Non-pigmented ciliary epithelial cell (primary cell): Measurements from ENCODE around the gene BCL11B.
"Not testable (repeated sequence)": the region's sequence is repeated elsewhere in the genome, so short reads cannot be mapped to it uniquely, and the experiment has no call there.

Source experiments
- DNase-seq: peaks from one replicate; pipeline ENCODE4 v3.0.0-alpha.2; 2010; ENCODE audit warnings: low read depth

The BCL11B gene

GRCh38 chr14:99239661-99240092, 32.3 kb downstream of the BCL11B start:
- DNase-seq = no peak

- DNase-seq = no peak
Measured at GRCh38 chr14:99238216-99238615, 33.8 kb downstream of the BCL11B start.

- DNase-seq = no peak
Measured at GRCh38 chr14:99237288-99237687, 34.7 kb downstream of the BCL11B start.

GRCh38 chr14:99236386-99237138, 35.4 kb downstream of the BCL11B start:
- DNase-seq = no peak

GRCh38 chr14:99235582-99236320, 36.2 kb downstream of the BCL11B start:
- DNase-seq = no peak

GRCh38 chr14:99234961-99235571, 36.9 kb downstream of the BCL11B start:
- DNase-seq = no peak

GRCh38 chr14:99234355-99234754, 37.6 kb downstream of the BCL11B start:
- no peak for DNase-seq

- DNase-seq = no peak
Measured at GRCh38 chr14:99233222-99234035, 38.6 kb downstream of the BCL11B start.

- no peak for DNase-seq
Measured at GRCh38 chr14:99232714-99233214, 39.2 kb downstream of the BCL11B start.

DNA sequence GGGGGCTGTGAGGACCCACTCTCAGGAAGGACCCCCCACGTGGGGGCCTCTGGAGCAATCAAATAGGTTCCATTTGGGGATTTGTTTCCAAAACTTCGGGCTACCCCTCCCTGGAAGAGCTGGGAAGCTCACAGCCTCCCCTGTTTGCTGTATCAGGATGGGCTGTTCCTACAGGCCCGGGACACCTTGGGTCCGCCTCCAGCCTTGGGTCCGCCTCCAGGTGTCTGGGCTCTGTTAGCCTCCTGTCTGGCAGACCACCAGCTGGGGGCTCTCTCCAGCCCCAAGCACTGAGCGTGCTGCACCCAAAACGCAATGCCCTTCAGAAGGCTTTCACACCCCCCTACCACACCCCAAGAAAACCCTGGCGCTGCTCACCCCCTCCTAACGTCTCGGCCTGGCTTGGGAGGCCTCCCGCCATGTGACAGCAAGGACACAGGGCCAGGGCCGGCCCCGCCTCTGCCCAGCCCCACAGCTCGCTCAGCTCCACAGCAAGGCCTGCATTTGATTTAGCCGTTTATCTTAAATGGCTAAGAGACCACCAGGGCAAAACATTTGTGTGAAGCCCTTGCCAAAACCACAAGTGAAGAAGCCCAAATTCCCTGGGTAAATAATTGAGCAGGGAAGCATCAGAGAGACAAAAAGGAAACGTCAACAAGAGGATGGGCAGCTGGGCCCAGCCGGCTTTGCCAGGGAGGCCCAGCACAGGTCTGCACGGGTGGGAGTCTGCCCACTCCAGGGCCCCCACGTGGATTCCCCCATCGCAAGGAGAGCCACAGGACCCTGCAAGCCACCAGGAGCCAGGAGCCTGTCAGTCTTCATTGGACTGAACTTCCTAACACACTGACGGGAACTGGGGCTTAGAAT, 39.9 kb downstream of the BCL11B start:
- no peak for DNase-seq

- no peak for DNase-seq
Measured at GRCh38 chr14:99231161-99231849, 40.7 kb downstream of the BCL11B start.

GRCh38 chr14:99230208-99231151, 41.5 kb downstream of the BCL11B start:
- DNase-seq = no peak

GRCh38 chr14:99229654-99230207, 42.3 kb downstream of the BCL11B start:
- no peak for DNase-seq

- DNase-seq = not testable (repeated sequence)
Measured at GRCh38 chr14:99228760-99229159, 43.2 kb downstream of the BCL11B start.

- no peak for DNase-seq
Measured at GRCh38 chr14:99226687-99227086, 45.3 kb downstream of the BCL11B start.

GRCh38 chr14:99225436-99226203, 46.4 kb downstream of the BCL11B start:
- no peak for DNase-seq

GRCh38 chr14:99224948-99225347, 47.0 kb downstream of the BCL11B start:
- DNase-seq = no peak
